ENCODE measurements around the gene ATF7IP2.
A peak's percentile ranks its signal among the peaks of the same experiment; 100 is the strongest.

Gene ATF7IP2

GRCh38 chr16:10519929-10520868 lies 134.3 kb downstream of the ATF7IP2 start:
- Histone ChIP-seq H3K9me3 (ENCODE audit: insufficient read depth, low read length) (no peaks in the 10 kb centered on the region), H4K20me1 (ENCODE audit: low read depth, low read length) (no peaks in the 10 kb centered on the region), H3K4me3 (ENCODE audit: insufficient read depth, low read length, poor library complexity, severe bottlenecking) (no peak overlapping the region), H3K9ac (ENCODE audit: low read length) (no peak overlapping the region), H3K9me2 (replicated peaks; ENCODE audit: insufficient read depth, low read length) (no peaks in the 10 kb centered on the region), H3K27ac (ENCODE audit: low read depth, low read length) (no peak overlapping the region), H3K36me3 (ENCODE audit: low read length) (no peaks in the 10 kb centered on the region), H3K4me2 (ENCODE audit: low read depth, low read length, poor library complexity, severe bottlenecking) (no peak overlapping the region), H2AFZ (ENCODE audit: low read depth, low read length, severe bottlenecking) (no peak overlapping the region), H3F3A (ENCODE audit: insufficient read depth) (no peaks in the 10 kb centered on the region), H3K79me2 (ENCODE audit: insufficient read depth, low read length) (no peaks in the 10 kb centered on the region), H3K27me3 (ENCODE audit: low read length) (no peaks in the 10 kb centered on the region)
- no peak for TF ChIP-seq EZH2phosphoT487 (conservative IDR thresholded peaks at IDR 0.05; ENCODE audit: low read length)
- no peak for TF ChIP-seq CTCF (IDR thresholded peaks at IDR 0.05; ENCODE audit: insufficient read depth, low read length, poor library complexity, severe bottlenecking)

GRCh38 chr16:10520869-10521578 lies 135.2 kb downstream of the ATF7IP2 start:
- Histone ChIP-seq H3K4me3 (ENCODE audit: insufficient read depth, low read length, poor library complexity, severe bottlenecking) (no peak overlapping the region), H3K9ac (ENCODE audit: low read length) (no peak overlapping the region), H3K9me2 (replicated peaks; ENCODE audit: insufficient read depth, low read length) (no peaks in the 10 kb centered on the region), H3K79me2 (ENCODE audit: insufficient read depth, low read length) (no peaks in the 10 kb centered on the region), H3K4me2 (ENCODE audit: low read depth, low read length, poor library complexity, severe bottlenecking) (no peak overlapping the region), H2AFZ (ENCODE audit: low read depth, low read length, severe bottlenecking) (no peak overlapping the region), H4K20me1 (ENCODE audit: low read depth, low read length) (no peaks in the 10 kb centered on the region), H3K27ac (ENCODE audit: low read depth, low read length) (no peak overlapping the region), H3K27me3 (ENCODE audit: low read length) (no peaks in the 10 kb centered on the region), H3K36me3 (ENCODE audit: low read length) (no peaks in the 10 kb centered on the region), H3F3A (ENCODE audit: insufficient read depth) (no peaks in the 10 kb centered on the region), H3K9me3 (ENCODE audit: insufficient read depth, low read length) (no peaks in the 10 kb centered on the region)
- TF ChIP-seq CTCF (IDR thresholded peaks at IDR 0.05; ENCODE audit: insufficient read depth, low read length, poor library complexity, severe bottlenecking), result no peak
- no peak for TF ChIP-seq EZH2phosphoT487 (conservative IDR thresholded peaks at IDR 0.05; ENCODE audit: low read length)

- Histone ChIP-seq H3K9me2 (replicated peaks; ENCODE audit: insufficient read depth, low read length) (no peaks in the 10 kb centered on the region), H3K9me3 (ENCODE audit: insufficient read depth, low read length) (no peaks in the 10 kb centered on the region), H2AFZ (ENCODE audit: low read depth, low read length, severe bottlenecking) (no peak overlapping the region), H3K4me3 (ENCODE audit: insufficient read depth, low read length, poor library complexity, severe bottlenecking) (no peak overlapping the region), H3K79me2 (ENCODE audit: insufficient read depth, low read length) (no peaks in the 10 kb centered on the region), H3K4me2 (ENCODE audit: low read depth, low read length, poor library complexity, severe bottlenecking) (no peak overlapping the region), H3F3A (ENCODE audit: insufficient read depth) (no peaks in the 10 kb centered on the region), H4K20me1 (ENCODE audit: low read depth, low read length) (no peaks in the 10 kb centered on the region), H3K27ac (ENCODE audit: low read depth, low read length) (no peak overlapping the region), H3K36me3 (ENCODE audit: low read length) (no peaks in the 10 kb centered on the region), H3K27me3 (ENCODE audit: low read length) (no peaks in the 10 kb centered on the region), H3K9ac (ENCODE audit: low read length) (no peak overlapping the region)
- TF ChIP-seq CTCF (IDR thresholded peaks at IDR 0.05; ENCODE audit: insufficient read depth, low read length, poor library complexity, severe bottlenecking), result peak; percentile 49
- TF ChIP-seq EZH2phosphoT487 (conservative IDR thresholded peaks at IDR 0.05; ENCODE audit: low read length), result no peak
Measured at GRCh38 chr16:10521681-10522274, 135.9 kb downstream of the ATF7IP2 start.

Measured in SU-DHL-6 (cell line).